Liver (tissue), 3 donors: ENCODE data around the gene DSC1.

ENCODE experiments used
- CTCF ChIP-seq: fragments of 150-350 bp; IDR thresholded peaks from 2 replicates; pipeline ENCODE4 v1.5.1; 2017; ENCODE audit warnings: improper control_type of control experiment, low read depth, low read length; ENCODE audit not compliant: missing input control
- EGR1 ChIP-seq, 2 donors: IDR thresholded peaks; 2 replicates each; pipeline ENCODE4 v1.6.1; 2016 to 2018; ENCODE audit warnings: antibody characterized with exemption in 2 of 2, low read depth in 2 of 2
- FOXA1 ChIP-seq: IDR thresholded peaks from 2 replicates; pipeline ENCODE4 v1.6.1; 2016; ENCODE audit warnings: antibody characterized with exemption
- HNF4A ChIP-seq, 2 donors: conservative IDR thresholded peaks; 2 replicates each; pipeline ENCODE4 v1.6.1; 2016; ENCODE audit warnings: antibody characterized with exemption in 2 of 2, mild to moderate bottlenecking in 2 of 2
- JUND ChIP-seq, 2 donors: IDR thresholded peaks; 2 replicates each; pipeline ENCODE4 v1.6.1; 2016; ENCODE audit warnings: antibody characterized with exemption in 2 of 2
- MAX ChIP-seq: IDR thresholded peaks from 2 replicates; pipeline ENCODE4 v1.6.1; 2016; ENCODE audit warnings: antibody characterized with exemption
- RAD21 ChIP-seq, 2 donors: IDR thresholded peaks; 2 replicates each; pipeline ENCODE4 v1.6.1; 2016; ENCODE audit warnings: antibody characterized with exemption in 2 of 2, mild to moderate bottlenecking in 2 of 2
- REST ChIP-seq: IDR thresholded peaks from 2 replicates; pipeline ENCODE4 v1.6.1; 2016; ENCODE audit warnings: antibody characterized with exemption, mild to moderate bottlenecking
- TAF1 ChIP-seq: conservative IDR thresholded peaks from 2 replicates; pipeline ENCODE4 v1.6.1; 2016; ENCODE audit warnings: antibody characterized with exemption, mild to moderate bottlenecking
- YY1 ChIP-seq: IDR thresholded peaks from 2 replicates; pipeline ENCODE4 v1.6.1; 2016; ENCODE audit warnings: antibody characterized with exemption, mild to moderate bottlenecking
- TF ChIP-seq, protein P1 (sequence below): IDR thresholded peaks from 2 replicates; pipeline ENCODE4 v1.6.1; 2016; ENCODE audit warnings: antibody characterized with exemption
- TF ChIP-seq, protein P2 (sequence below): IDR thresholded peaks from 2 replicates; pipeline ENCODE4 v1.6.1; 2016; ENCODE audit warnings: antibody characterized with exemption
- donor health status: healthy.
- donor health status: healthy.

- TF ChIP-seq REST (no peak), CTCF (no peak), MAX (no peak), HNF4A (conservative IDR thresholded peaks at IDR 0.05) (no peak), RAD21 (IDR thresholded peaks at IDR 0.05) (no peak), TAF1 (no peak), JUND (IDR thresholded peaks at IDR 0.05) (no peak), YY1 (no peak), FOXA1 (no peak), EGR1 (IDR thresholded peaks at IDR 0.05; ENCODE audit: low read depth in 2 of 2) (no peak)
- TF ChIP-seq, protein P1, sequence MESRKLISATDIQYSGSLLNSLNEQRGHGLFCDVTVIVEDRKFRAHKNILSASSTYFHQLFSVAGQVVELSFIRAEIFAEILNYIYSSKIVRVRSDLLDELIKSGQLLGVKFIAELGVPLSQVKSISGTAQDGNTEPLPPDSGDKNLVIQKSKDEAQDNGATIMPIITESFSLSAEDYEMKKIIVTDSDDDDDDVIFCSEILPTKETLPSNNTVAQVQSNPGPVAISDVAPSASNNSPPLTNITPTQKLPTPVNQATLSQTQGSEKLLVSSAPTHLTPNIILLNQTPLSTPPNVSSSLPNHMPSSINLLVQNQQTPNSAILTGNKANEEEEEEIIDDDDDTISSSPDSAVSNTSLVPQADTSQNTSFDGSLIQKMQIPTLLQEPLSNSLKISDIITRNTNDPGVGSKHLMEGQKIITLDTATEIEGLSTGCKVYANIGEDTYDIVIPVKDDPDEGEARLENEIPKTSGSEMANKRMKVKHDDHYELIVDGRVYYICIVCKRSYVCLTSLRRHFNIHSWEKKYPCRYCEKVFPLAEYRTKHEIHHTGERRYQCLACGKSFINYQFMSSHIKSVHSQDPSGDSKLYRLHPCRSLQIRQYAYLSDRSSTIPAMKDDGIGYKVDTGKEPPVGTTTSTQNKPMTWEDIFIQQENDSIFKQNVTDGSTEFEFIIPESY, result no peak
- TF ChIP-seq, protein P2, sequence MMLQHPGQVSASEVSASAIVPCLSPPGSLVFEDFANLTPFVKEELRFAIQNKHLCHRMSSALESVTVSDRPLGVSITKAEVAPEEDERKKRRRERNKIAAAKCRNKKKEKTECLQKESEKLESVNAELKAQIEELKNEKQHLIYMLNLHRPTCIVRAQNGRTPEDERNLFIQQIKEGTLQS, result no peak
Observed at GRCh38 chr18:31176531-31176930, 13.9 kb upstream of the DSC1 start.
